HEK293 (cell line): Measurements from ENCODE around the gene TNXB.

Experiments used
- CTCF ChIA-PET: fragments of 350-600 bp; formaldehyde crosslinking; extraction: SDS; loops from one replicate; lab custom pipeline; 2021; ENCODE audit warnings: antibody characterized with exemption; lab: Yijun Ruan, JAX
- POLR2A ChIA-PET: fragments of 300-600 bp; formaldehyde crosslinking; extraction: SDS; loops from one replicate; lab custom pipeline; 2020; ENCODE audit warnings: antibody characterized with exemption, inconsistent platforms; lab: Yijun Ruan, JAX
- H3K27ac ChIP-seq: fragments of 200-500 bp; sonication (Bioruptor generic); 2 replicates; pipeline ENCODE4 v1.5.1; 2014; ENCODE audit warnings: low read depth, low read length, control low read depth, inconsistent platforms; ENCODE audit errors: extremely low read depth
- H3K36me3 ChIP-seq, 2 experiments: fragments of 200-500 bp in 1 of 2; sonication (Bioruptor generic) in 1 of 2; 1 replicate in 1 of 2; 2 replicates in 1 of 2; pipeline ENCODE4 v1.5.1; 2014 to 2017; ENCODE audit warnings: inconsistent platforms in 2 of 2, low read length in 2 of 2; ENCODE audit not compliant: control insufficient read depth in 2 of 2, insufficient read depth in 1 of 2
- H3K4me1 ChIP-seq: fragments of 200-500 bp; sonication (Bioruptor generic); 2 replicates; pipeline ENCODE4 v1.5.1; 2014; ENCODE audit warnings: mild to moderate bottlenecking, low read length, inconsistent platforms; ENCODE audit not compliant: control insufficient read depth, insufficient read depth
- H3K4me3 ChIP-seq: 2 replicates; pipeline ENCODE4 v1.5.1; 2011; ENCODE audit warnings: low read depth, mild to moderate bottlenecking, control low read depth, low read length, moderate library complexity
- H3K9me3 ChIP-seq: fragments of 200-500 bp; sonication (Bioruptor generic); 2 replicates; pipeline ENCODE4 v1.5.1; 2014; ENCODE audit warnings: low read depth, low read length, inconsistent platforms; ENCODE audit not compliant: control insufficient read depth, insufficient read depth
- EGR2 ChIP-seq: fragments of 450-650 bp; formaldehyde crosslinking; IDR thresholded peaks from 2 replicates; pipeline ENCODE4 v1.5.1; 2016; ENCODE audit warnings: low read depth, missing biosample characterization, missing genetic modification characterization
- GLIS1 ChIP-seq: fragments of 450-650 bp; formaldehyde crosslinking; IDR thresholded peaks from 2 replicates; pipeline ENCODE4 v1.5.1; 2016; ENCODE audit warnings: missing biosample characterization, missing genetic modification characterization
- KLF1 ChIP-seq: fragments of 450-650 bp; formaldehyde crosslinking; IDR thresholded peaks from 2 replicates; pipeline ENCODE4 v1.5.1; 2016; ENCODE audit warnings: missing biosample characterization, missing genetic modification characterization
- KLF17 ChIP-seq: fragments of 450-650 bp; formaldehyde crosslinking; IDR thresholded peaks from 2 replicates; pipeline ENCODE4 v1.5.1; 2016; ENCODE audit warnings: missing biosample characterization, missing genetic modification characterization
- PRDM10 ChIP-seq: fragments of 450-650 bp; formaldehyde crosslinking; IDR thresholded peaks from 2 replicates; pipeline ENCODE4 v1.5.1; 2016; ENCODE audit warnings: missing biosample characterization, missing genetic modification characterization
- SCRT2 ChIP-seq: fragments of 450-650 bp; formaldehyde crosslinking; IDR thresholded peaks from 2 replicates; pipeline ENCODE4 v1.5.1; 2016; ENCODE audit warnings: missing biosample characterization, missing genetic modification characterization
- SP3 ChIP-seq: fragments of 450-650 bp; formaldehyde crosslinking; IDR thresholded peaks from 2 replicates; pipeline ENCODE4 v1.5.1; 2016; ENCODE audit warnings: missing biosample characterization, missing genetic modification characterization
- WT1 ChIP-seq: fragments of 450-650 bp; formaldehyde crosslinking; IDR thresholded peaks from 2 replicates; pipeline ENCODE4 v1.5.1; 2016; ENCODE audit warnings: missing biosample characterization, missing genetic modification characterization
- ZFHX2 ChIP-seq: fragments of 450-650 bp; formaldehyde crosslinking; conservative IDR thresholded peaks from 2 replicates; pipeline ENCODE4 v1.5.1; 2016; ENCODE audit warnings: missing biosample characterization, missing genetic modification characterization
- ZFP41 ChIP-seq: fragments of 450-650 bp; formaldehyde crosslinking; IDR thresholded peaks from 2 replicates; pipeline ENCODE4 v1.5.1; 2016; ENCODE audit warnings: missing biosample characterization, missing genetic modification characterization, borderline replicate concordance
- ZNF548 ChIP-seq: fragments of 450-650 bp; formaldehyde crosslinking; IDR thresholded peaks from 2 replicates; pipeline ENCODE4 v1.5.1; 2016; ENCODE audit warnings: missing biosample characterization, missing genetic modification characterization
- ZNF600 ChIP-seq: fragments of 450-650 bp; formaldehyde crosslinking; IDR thresholded peaks from 2 replicates; pipeline ENCODE4 v1.5.1; 2016; ENCODE audit warnings: missing biosample characterization, missing genetic modification characterization
- ZNF670 ChIP-seq: fragments of 450-650 bp; formaldehyde crosslinking; IDR thresholded peaks from 2 replicates; pipeline ENCODE4 v1.5.1; 2016; ENCODE audit warnings: missing biosample characterization, missing genetic modification characterization, low read depth
- TF ChIP-seq, protein P1 (sequence below): fragments of 450-650 bp; formaldehyde crosslinking; IDR thresholded peaks from 2 replicates; pipeline ENCODE4 v1.5.1; 2017; ENCODE audit warnings: missing biosample characterization, missing genetic modification characterization

Gene TNXB, protein sequence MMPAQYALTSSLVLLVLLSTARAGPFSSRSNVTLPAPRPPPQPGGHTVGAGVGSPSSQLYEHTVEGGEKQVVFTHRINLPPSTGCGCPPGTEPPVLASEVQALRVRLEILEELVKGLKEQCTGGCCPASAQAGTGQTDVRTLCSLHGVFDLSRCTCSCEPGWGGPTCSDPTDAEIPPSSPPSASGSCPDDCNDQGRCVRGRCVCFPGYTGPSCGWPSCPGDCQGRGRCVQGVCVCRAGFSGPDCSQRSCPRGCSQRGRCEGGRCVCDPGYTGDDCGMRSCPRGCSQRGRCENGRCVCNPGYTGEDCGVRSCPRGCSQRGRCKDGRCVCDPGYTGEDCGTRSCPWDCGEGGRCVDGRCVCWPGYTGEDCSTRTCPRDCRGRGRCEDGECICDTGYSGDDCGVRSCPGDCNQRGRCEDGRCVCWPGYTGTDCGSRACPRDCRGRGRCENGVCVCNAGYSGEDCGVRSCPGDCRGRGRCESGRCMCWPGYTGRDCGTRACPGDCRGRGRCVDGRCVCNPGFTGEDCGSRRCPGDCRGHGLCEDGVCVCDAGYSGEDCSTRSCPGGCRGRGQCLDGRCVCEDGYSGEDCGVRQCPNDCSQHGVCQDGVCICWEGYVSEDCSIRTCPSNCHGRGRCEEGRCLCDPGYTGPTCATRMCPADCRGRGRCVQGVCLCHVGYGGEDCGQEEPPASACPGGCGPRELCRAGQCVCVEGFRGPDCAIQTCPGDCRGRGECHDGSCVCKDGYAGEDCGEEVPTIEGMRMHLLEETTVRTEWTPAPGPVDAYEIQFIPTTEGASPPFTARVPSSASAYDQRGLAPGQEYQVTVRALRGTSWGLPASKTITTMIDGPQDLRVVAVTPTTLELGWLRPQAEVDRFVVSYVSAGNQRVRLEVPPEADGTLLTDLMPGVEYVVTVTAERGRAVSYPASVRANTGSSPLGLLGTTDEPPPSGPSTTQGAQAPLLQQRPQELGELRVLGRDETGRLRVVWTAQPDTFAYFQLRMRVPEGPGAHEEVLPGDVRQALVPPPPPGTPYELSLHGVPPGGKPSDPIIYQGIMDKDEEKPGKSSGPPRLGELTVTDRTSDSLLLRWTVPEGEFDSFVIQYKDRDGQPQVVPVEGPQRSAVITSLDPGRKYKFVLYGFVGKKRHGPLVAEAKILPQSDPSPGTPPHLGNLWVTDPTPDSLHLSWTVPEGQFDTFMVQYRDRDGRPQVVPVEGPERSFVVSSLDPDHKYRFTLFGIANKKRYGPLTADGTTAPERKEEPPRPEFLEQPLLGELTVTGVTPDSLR (N-terminal part only)

DNA sequence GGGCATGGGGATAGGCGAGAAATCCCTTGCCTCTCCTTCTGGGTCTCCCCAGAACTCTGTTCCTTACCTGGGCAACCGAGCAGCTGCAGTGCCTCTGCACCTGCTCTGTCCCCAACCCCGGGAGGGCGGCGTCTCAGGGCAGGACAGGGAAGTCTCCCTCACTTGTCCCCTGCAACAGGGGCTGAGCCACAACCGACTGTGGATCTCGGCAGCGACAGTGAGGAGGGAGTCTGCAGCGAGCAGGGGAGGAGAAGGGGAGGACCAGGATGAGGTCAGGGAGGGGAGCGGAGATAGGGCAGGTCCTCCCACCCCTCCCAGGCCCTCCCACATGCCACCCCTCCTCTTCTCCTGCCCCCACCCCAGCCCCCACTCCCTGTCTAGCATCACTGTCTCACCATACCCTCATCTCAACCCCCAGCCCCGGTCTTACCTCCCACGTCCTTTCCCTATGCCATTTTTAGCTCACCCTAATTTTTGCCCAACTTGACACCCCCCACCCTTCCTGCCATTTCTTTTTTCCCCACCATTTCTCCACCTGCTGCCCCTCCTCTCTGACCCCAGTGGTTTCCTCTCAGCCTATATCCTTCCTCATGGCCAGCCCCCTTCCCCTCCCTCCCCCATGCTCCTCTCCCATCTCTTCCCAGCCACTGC lies at the start of gene TNXB:
TSS of gene TNXB (minus strand) at position 225 of the 651 bp plus-strand sequence. CDS start 11,140 bp downstream, outside the sequence.
- TF ChIP-seq ZNF548 (tag by site-specific recombination) = no peak
- TF ChIP-seq ZFHX2 = peak; percentile 91
- TF ChIP-seq SCRT2 (tag by site-specific recombination) = 0 out of 2 replicates have a peak, but pooled peaks have one; percentile 45
- peak; percentile 98 for TF ChIP-seq WT1 (tag by site-specific recombination)
- TF ChIP-seq KLF17 (tag by site-specific recombination) = 0 out of 2 replicates have a peak, but pooled peaks have one; percentile 30
- TF ChIP-seq ZNF600 (tag by site-specific recombination) = peak; percentile 80; the same call in 1 of the 2 replicates
- TF ChIP-seq, protein P1, sequence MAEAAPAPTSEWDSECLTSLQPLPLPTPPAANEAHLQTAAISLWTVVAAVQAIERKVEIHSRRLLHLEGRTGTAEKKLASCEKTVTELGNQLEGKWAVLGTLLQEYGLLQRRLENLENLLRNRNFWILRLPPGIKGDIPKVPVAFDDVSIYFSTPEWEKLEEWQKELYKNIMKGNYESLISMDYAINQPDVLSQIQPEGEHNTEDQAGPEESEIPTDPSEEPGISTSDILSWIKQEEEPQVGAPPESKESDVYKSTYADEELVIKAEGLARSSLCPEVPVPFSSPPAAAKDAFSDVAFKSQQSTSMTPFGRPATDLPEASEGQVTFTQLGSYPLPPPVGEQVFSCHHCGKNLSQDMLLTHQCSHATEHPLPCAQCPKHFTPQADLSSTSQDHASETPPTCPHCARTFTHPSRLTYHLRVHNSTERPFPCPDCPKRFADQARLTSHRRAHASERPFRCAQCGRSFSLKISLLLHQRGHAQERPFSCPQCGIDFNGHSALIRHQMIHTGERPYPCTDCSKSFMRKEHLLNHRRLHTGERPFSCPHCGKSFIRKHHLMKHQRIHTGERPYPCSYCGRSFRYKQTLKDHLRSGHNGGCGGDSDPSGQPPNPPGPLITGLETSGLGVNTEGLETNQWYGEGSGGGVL = peak; percentile 93
- peak; percentile 62 for TF ChIP-seq GLIS1
- peak; percentile 96 for TF ChIP-seq PRDM10 (tag by site-specific recombination)
- peak; percentile 70 for TF ChIP-seq KLF1
- TF ChIP-seq ZFP41 (tag by site-specific recombination) = no peak
- peak; percentile 87 for TF ChIP-seq EGR2 (tag by site-specific recombination)
- no peak for TF ChIP-seq ZNF670 (tag by site-specific recombination)
- peak; percentile 54; the same call in 1 of the 2 replicates for TF ChIP-seq SP3 (tag by site-specific recombination)
- Histone ChIP-seq H3K36me3 (peaks cover 0 to 13% of the 10 kb centered on the region in 2 experiments; a peak in 1 of 3 replicates), H3K4me1 (peaks cover 9% of the 10 kb centered on the region; the same call in 1 of the 2 replicates), H3K4me3 (no peak within 1 kb of the TSS), H3K27ac (no peak within 1 kb of the TSS), H3K9me3 (no peaks in the 10 kb centered on the region)
- POLR2A ChIA-PET = interaction anchor here (0.6 to 1.6 kb wide), 11 partner anchors 9 to 211 kb away, joined by 3 to 8 read pairs (median 4); partner anchors contain the start of gene ATF6B
- CTCF ChIA-PET = interaction anchor here (1.8 to 5.9 kb wide), 2 partner anchors 8 to 62 kb away, joined by 6 to 45 read pairs; no protein-coding TSS in a partner anchor
